ENCODE data around the gene PCSK2. TPM values are rescaled to one million over a fixed set of nuclear protein-coding genes. Genes with fewer than 3 reads are reported as not detected.

The PCSK2 gene
- total RNA-seq, 4 donors from 2014 or later: 0.29 TPM; not detected in 3

DNA sequence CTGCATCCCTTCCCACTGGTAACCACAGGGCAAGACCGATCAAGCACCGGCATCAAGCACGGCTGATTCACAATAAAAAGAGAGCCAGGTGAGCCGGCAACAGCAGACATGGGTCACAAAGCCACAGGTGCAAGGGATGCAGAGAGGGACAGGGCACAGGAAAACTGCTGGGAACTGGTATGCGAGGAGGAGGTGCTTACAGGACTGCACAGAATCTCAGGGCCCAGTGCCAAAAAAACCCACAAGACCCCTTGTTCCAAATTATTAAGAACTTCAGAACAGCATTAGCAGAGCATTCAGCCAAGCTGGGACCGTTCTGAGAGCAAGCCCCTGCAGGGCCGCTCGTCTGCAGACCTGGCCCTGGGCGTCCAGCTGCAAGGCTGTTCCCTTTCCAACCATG, 269.0 kb downstream of the PCSK2 start:
- H3K27ac ChIP-seq: no peak overlapping the region
- DNase-seq (no peak), ATAC-seq (no peak)
- no peaks in the 10 kb centered on the region for H3K27me3 ChIP-seq
- H3K9me3 ChIP-seq: no peaks in the 10 kb centered on the region
- no peaks in the 10 kb centered on the region for H3K36me3 ChIP-seq
- TF ChIP-seq, protein P1, sequence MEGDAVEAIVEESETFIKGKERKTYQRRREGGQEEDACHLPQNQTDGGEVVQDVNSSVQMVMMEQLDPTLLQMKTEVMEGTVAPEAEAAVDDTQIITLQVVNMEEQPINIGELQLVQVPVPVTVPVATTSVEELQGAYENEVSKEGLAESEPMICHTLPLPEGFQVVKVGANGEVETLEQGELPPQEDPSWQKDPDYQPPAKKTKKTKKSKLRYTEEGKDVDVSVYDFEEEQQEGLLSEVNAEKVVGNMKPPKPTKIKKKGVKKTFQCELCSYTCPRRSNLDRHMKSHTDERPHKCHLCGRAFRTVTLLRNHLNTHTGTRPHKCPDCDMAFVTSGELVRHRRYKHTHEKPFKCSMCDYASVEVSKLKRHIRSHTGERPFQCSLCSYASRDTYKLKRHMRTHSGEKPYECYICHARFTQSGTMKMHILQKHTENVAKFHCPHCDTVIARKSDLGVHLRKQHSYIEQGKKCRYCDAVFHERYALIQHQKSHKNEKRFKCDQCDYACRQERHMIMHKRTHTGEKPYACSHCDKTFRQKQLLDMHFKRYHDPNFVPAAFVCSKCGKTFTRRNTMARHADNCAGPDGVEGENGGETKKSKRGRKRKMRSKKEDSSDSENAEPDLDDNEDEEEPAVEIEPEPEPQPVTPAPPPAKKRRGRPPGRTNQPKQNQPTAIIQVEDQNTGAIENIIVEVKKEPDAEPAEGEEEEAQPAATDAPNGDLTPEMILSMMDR (IDR thresholded peaks at IDR 0.05 in 4 of 5, conservative IDR thresholded peaks at IDR 0.05 in 1 of 5): no peak
- no peak for TF ChIP-seq POLR2A (IDR thresholded peaks at IDR 0.05)
- intact Hi-C loops (cut with DNase I; ENCODE audit: low total_unique reads): no loop called here
- H3K4me1 ChIP-seq: no peaks in the 10 kb centered on the region
- H3K4me3 ChIP-seq: no peak overlapping the region
- in situ Hi-C loops (cut with MboI; ENCODE audit: low sequenced_read_pairs in 4 of 4): no loop called here

DNA sequence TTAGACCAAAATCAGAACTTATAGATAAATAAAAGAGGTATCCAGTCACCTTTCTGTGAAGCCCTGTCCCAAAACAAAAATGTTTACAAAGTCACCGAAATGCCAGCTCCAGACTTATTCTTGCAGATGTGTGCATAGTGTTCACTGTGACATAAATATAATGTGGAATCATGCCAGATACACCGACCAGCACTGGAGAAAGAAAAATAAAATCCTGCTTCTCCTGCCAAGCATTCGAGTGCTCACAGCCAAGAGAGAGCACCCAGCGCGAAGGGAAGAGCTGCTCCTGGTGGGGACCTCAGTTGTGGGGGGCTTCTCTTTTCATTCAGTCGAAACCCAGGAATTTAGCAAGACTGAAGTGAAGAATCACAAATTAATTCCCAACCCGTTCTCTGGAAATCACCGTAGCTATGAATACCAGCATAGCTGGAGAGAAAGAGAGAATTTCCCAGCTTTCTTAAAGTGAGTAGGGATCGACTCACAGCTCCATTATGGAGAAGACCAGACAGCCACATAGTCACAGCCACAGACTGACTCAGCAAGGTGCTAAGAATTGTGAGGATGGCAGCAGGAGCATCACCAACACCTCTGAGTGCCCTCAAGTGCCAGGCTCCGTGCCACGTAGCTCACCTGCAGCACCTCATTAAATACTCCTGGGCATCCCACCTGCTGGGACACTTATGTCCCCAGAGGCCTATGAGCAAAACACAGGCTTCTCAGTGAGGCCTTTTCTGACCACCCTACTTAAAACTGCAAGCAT, 271.2 kb downstream of the PCSK2 start:
- intact Hi-C loops (cut with DNase I; ENCODE audit: low total_unique reads) (no loop called here), in situ Hi-C loops (cut with MboI; ENCODE audit: low sequenced_read_pairs in 4 of 4) (no loop called here)
- Histone ChIP-seq H3K4me3 (no peak overlapping the region), H3K27me3 (no peaks in the 10 kb centered on the region), H3K36me3 (no peaks in the 10 kb centered on the region), H3K9me3 (no peaks in the 10 kb centered on the region), H3K4me1 (no peaks in the 10 kb centered on the region), H3K27ac (no peak overlapping the region)
- no peak for DNase-seq
- ATAC-seq: no peak
- TF ChIP-seq, protein P1 (IDR thresholded peaks at IDR 0.05 in 4 of 5, conservative IDR thresholded peaks at IDR 0.05 in 1 of 5): no peak
- TF ChIP-seq POLR2A (IDR thresholded peaks at IDR 0.05): no peak

DNA sequence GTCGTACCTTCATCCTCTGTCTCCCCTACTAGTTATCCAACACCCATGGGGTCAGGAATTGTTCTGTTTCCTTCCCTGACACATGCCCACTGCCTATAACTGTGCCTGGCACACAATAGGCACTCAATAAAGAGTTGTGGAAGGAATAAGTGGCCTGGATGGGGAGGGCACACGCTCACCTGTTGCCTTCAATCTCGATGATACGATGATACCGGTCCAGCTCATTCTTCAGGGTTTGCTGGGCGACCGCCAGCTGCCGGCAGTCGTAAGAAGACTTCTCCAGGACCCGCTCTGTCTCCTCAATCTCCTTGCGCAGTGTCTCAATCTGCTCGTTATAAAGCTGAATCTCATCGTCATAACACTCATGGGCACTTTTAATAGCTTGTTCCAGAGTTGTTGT, 271.8 kb downstream of the PCSK2 start:
- no peak for TF ChIP-seq POLR2A (IDR thresholded peaks at IDR 0.05)
- TF ChIP-seq, protein P1 (IDR thresholded peaks at IDR 0.05 in 4 of 5, conservative IDR thresholded peaks at IDR 0.05 in 1 of 5): no peak
- in situ Hi-C loops (cut with MboI; ENCODE audit: low sequenced_read_pairs in 4 of 4) (no loop called here), intact Hi-C loops (cut with DNase I; ENCODE audit: low total_unique reads) (no loop called here)
- Histone ChIP-seq H3K27ac (peak overlapping the region in 1 of 4 donors; percentile 37), H3K36me3 (no peaks in the 10 kb centered on the region), H3K27me3 (no peaks in the 10 kb centered on the region), H3K4me3 (no peak overlapping the region), H3K9me3 (no peaks in the 10 kb centered on the region), H3K4me1 (no peaks in the 10 kb centered on the region)
- DNase-seq: no peak
- ATAC-seq: peak in 1 of 2 donors; percentile 27

DNA sequence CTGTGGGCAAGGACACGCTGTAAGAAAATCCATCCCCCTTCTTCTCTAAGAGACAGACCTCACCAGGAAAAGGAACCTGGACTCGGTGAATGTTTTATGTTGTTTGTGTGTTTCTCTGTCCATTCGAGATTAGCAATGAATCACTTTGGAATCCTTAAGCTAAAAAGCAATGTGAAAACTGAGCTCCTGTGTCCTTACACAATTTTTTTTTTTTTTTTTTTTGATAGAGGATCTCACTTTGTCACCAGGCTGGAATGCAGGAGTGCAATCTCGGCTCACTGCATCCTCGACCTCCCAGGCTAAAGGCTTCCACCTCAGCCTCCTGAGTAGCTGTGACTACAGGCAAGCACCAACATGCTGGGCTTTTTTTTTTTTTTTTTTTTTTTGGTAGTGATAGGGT, 272.2 kb downstream of the PCSK2 start:
- DNase-seq (no peak), ATAC-seq (peak in 1 of 2 donors; percentile 30)
- Histone ChIP-seq H3K27me3 (no peaks in the 10 kb centered on the region), H3K4me3 (no peak overlapping the region), H3K4me1 (no peaks in the 10 kb centered on the region), H3K9me3 (no peaks in the 10 kb centered on the region), H3K27ac (peak overlapping the region in 1 of 4 donors; percentile 37), H3K36me3 (no peaks in the 10 kb centered on the region)
- in situ Hi-C loops (cut with MboI; ENCODE audit: low sequenced_read_pairs in 4 of 4) (no loop called here), intact Hi-C loops (cut with DNase I; ENCODE audit: low total_unique reads) (no loop called here)
- TF ChIP-seq, protein P1 (IDR thresholded peaks at IDR 0.05 in 4 of 5, conservative IDR thresholded peaks at IDR 0.05 in 1 of 5): no peak
- TF ChIP-seq POLR2A (IDR thresholded peaks at IDR 0.05): no peak
